HUES6 (cell line): ENCODE results near the gene TAF8.

Source experiments
- H3K27ac ChIP-seq: 2 replicates; pipeline ENCODE4 v1.7.0; 2013; ENCODE audit warnings: low read depth, mild to moderate bottlenecking, low read length, inconsistent platforms
- H3K27me3 ChIP-seq: 2 replicates; pipeline ENCODE4 v1.6.1; 2013; ENCODE audit warnings: low read length; ENCODE audit not compliant: control insufficient read depth, insufficient read depth
- H3K36me3 ChIP-seq: 2 replicates; pipeline ENCODE4 v1.6.1; 2013; ENCODE audit warnings: low read length; ENCODE audit not compliant: control insufficient read depth, insufficient read depth
- H3K4me1 ChIP-seq: 2 replicates; pipeline ENCODE4 v1.6.1; 2013; ENCODE audit warnings: low read length; ENCODE audit not compliant: control insufficient read depth, insufficient read depth
- H3K4me3 ChIP-seq: 2 replicates; pipeline ENCODE4 v1.5.1; 2013; ENCODE audit warnings: low read depth, low read length
- H3K9ac ChIP-seq: one replicate; pipeline ENCODE4 v1.6.1; 2013; ENCODE audit warnings: mild to moderate bottlenecking, low read length
- H3K9me3 ChIP-seq: 2 replicates; pipeline ENCODE4 v1.6.1; 2013; ENCODE audit warnings: low read depth, low read length; ENCODE audit not compliant: control insufficient read depth, insufficient read depth

TAF8 gene

DNA sequence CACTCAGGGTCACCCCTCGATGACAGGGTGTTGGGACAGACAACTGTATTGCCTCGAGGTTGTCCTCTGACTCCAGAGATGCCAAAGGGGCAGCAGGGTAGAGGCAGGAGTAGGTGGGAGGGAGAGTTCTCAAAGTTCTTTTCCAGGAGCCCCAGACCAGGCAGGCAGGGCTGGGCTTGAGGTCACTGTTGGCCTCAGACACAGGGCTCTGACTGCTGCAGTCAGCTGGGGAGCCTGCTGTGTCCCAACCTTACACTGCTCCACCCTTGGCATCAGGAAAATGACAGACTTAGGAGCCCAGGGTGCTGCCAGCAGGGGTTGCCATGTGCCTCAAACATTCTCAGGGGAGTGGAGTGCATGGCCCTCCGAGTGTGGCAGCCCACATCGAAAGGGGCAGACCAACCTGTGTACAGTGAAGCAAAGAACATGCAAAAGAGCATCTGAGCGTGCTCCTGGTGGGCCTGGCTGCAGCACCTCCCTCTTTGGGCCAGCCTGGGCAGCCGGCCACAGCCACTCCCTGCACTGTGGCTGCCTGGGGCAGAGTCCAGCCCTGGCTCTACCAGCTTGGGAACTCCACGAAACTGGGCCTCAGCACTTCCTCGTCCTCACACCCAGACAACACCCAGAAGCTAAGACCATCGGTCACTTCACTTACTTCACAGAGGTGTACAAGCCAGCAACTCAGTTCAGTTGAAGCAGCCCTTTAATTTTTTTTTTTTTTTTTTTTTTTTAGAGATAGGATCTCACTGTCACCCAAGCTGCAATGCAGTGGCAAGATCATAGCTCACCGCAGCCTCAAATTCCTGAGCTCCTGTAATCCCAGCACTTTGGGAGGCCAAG, 68.1 kb downstream of the TAF8 start:
- Histone ChIP-seq H3K9ac (no peak overlapping the region), H3K4me1 (no peaks in the 10 kb centered on the region), H3K4me3 (no peak overlapping the region), H3K36me3 (peaks cover 12% of the 10 kb centered on the region; the same call in 1 of the 2 replicates), H3K9me3 (no peaks in the 10 kb centered on the region), H3K27ac (no peak overlapping the region), H3K27me3 (no peaks in the 10 kb centered on the region)

DNA sequence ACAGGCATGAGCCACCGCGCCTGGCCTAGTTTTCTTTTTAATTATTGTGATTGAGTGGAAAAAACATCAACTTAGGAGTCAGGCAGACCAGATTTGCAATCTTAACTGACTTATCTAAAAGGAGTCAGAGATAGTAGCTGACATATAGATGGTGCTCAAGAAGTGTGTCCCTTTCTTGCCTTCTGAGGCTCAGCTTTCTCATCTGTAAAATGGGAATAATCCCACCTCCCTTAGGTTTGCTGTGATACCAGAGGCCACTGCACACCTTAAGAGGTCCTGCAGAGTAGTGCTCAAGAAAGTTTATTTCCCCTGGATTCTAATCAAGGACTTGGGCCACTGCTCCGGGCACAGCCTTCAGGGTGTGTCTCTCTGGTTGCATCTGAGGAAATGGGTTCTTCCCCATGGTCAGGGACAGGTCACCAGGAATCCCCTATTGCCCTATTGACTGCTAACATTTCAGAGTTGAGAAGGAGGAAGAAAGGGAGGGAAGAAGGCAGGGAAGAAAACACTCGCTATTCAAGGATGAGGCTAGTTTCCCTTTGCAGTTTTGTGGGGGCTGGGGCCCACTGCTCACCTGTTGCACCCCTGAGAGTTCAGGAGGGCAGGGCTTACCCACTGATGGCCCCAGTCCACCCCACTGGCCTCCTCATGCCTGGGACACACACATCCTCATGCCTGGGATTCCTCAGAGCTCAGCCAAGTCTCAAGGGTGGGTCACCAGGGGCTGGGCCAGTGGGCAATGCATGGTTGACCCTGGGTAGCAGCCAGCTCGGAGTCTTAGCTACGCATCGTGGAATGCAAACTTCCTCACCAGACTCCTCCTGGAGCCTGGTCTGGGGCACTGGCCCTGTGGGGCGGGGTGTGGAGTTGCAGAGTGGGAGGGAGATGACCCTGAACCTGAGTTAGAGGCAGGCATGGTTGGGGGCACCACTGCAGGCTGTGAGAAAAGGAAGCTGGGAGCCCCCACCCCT, 70.9 kb downstream of the TAF8 start:
- H3K9me3 ChIP-seq = no peaks in the 10 kb centered on the region
- peaks cover 29% of the 10 kb centered on the region for H3K36me3 ChIP-seq
- no peaks in the 10 kb centered on the region for H3K4me1 ChIP-seq
- H3K9ac ChIP-seq = no peak overlapping the region
- H3K27ac ChIP-seq = no peak overlapping the region
- H3K27me3 ChIP-seq = no peaks in the 10 kb centered on the region
- no peak overlapping the region for H3K4me3 ChIP-seq

DNA sequence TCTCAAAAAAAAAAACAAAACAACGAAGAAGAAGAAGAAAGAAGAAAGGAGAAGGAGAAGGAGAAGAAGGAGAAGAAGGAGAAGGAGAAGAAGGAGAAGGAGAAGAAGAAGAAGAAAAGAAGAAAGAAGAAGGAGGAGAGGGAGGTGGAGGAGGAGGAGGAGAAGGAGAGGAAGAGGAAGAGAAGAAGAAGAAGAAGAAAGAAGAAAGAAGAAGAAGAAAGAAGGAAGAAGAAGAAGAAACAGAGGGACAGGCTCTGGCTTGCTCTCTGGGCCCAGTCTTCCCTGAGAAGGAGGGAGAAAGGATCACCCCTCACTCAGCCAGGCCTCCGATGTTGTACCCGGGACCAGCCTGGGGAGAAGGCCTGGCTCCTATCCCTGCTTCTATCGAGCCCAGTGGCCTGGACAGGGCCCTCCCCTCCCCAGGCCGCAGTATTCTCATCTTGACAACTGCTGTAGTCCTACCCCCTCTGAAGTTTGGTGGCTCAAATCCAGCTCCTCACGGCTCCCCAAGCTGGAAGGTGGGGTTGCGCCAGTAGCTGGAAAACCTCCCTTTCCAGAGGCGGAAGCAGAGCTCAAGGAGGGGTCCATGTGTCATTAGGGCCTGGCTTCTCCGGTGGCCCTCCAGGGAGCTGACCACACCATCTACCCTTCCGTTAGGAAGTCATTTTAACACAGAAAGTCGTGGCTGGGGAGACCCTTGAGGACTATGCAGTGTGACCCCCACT, 73.2 kb downstream of the TAF8 start:
- H3K27ac ChIP-seq = no peak overlapping the region
- no peaks in the 10 kb centered on the region for H3K4me1 ChIP-seq
- no peak overlapping the region for H3K4me3 ChIP-seq
- H3K9me3 ChIP-seq = no peaks in the 10 kb centered on the region
- no peaks in the 10 kb centered on the region for H3K27me3 ChIP-seq
- H3K9ac ChIP-seq = no peak overlapping the region
- H3K36me3 ChIP-seq = peaks cover 50% of the 10 kb centered on the region

DNA sequence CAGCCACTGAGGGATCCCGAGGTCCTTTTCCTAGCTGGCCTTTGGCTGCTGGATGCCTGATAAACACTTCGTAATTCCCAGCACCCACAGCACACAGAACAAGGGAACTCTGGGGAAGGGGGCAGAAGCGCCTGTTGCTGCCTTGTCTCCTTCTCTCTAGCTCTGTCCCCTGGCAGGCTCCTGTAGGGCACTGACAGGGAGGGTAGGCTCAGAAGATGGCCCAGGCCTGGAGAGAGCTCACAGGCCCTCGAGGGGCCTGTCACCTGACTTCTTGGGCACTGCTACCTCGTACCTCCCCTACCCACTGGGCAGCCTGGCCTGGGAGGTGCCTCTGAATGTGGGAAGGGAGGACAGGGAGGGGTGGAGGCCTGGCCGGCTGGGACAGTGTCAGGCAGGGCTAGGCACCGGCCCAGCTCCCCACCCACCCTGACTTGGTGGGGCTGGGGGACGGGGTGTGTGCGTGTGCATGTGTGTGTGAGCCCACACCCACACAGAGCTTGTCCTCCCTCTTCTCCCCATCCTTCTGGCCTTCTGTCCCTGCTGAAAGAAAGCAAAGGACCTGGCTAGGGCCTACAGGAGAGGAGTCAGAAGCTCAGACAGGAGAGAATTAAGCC, 74.0 kb downstream of the TAF8 start:
- H3K4me1 ChIP-seq = no peaks in the 10 kb centered on the region
- no peaks in the 10 kb centered on the region for H3K27me3 ChIP-seq
- H3K9me3 ChIP-seq = no peaks in the 10 kb centered on the region
- peaks cover 57% of the 10 kb centered on the region for H3K36me3 ChIP-seq
- H3K4me3 ChIP-seq = no peak overlapping the region
- H3K9ac ChIP-seq = no peak overlapping the region
- H3K27ac ChIP-seq = no peak overlapping the region

DNA sequence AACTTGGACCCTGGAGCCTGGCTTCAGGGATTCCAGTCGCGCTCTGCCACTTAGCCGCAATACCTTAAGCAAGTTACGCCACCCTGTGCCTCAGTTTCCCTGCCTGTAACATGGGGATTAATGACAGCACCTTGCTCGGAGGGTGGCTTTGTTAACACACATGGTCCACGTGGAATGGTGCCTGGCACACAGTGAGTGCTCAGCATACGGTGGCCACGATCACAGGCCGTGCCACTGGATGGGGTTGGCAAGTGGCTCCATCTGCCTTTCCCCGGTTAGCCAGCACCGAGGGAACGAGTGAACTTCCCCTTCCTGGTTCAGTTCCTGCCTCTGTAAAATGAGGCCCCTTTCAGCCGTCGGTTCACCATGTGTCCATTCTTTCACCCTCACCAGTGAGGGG, 74.9 kb downstream of the TAF8 start:
- H3K4me3 ChIP-seq = no peak overlapping the region
- H3K36me3 ChIP-seq = peaks cover 65% of the 10 kb centered on the region
- H3K4me1 ChIP-seq = peaks cover 2% of the 10 kb centered on the region; the same call in 1 of the 2 replicates
- H3K9ac ChIP-seq = no peak overlapping the region
- no peaks in the 10 kb centered on the region for H3K27me3 ChIP-seq
- no peak overlapping the region for H3K27ac ChIP-seq
- no peaks in the 10 kb centered on the region for H3K9me3 ChIP-seq

DNA sequence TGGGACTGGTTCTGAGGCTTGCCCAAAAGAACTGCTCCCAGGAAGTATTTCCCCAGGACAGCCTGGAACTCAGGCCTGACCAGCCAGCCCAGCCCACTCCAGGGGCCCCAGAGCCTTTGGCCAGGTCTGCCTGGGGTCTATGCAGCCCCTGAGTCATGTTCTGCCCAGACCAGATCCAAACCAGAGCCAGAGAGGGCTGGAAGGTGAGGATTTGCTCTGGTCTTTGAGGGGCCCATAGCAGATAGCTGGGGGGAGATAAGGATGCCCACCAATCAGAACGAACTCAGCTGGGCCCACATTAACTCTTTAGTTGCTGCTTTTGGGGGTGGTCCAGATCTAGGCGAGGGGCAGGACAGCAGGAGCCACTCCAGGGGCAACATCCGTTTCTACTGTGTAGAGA, 75.3 kb downstream of the TAF8 start:
- Histone ChIP-seq H3K9ac (no peak overlapping the region), H3K27me3 (no peaks in the 10 kb centered on the region), H3K36me3 (peaks cover 66% of the 10 kb centered on the region), H3K4me1 (peaks cover 3% of the 10 kb centered on the region; the same call in 1 of the 2 replicates), H3K9me3 (no peaks in the 10 kb centered on the region), H3K4me3 (no peak overlapping the region), H3K27ac (no peak overlapping the region)

DNA sequence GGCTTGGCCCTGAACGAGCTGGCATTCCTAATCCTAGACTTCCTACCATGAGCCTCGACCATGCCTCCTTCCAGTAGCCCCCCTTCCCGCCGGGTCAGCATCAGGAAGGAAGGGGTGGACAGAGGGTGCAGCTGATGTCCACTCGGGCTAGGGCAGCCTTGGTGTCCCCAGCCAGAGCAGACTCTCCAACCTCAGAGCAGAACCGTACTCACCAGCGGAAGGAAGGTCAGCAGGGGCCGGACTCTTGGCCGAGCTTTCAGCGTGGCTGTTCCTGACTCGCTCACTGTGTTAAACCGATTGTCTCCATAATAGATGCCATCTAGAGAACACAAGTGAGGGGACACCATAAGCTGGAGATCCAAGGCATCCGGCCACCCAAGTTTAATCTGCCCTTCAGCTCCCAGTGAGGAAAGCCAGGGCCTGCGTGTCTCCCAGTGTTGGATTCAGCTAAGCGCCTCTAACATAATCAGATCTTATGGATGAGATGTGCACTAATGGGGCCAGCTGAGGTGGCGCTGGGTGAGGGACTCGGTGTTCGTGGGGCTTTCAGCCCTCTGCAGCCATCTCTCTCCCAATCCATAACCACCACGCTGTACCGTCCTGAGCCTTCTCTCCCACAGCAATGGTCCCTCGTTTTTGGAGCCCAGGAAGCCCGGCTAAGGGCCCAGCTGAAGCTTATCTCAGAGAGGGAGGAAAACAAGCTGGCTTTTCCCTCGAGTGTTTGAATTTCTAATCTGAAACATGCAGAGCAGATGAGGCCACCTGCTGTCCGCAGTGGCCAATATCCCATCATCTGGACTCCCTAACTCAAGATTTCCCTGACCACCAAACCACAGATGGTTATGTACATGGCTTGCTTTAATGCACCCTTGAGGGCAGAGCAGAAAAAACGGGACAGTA, 78.4 kb downstream of the TAF8 start:
- H3K9me3 ChIP-seq = no peaks in the 10 kb centered on the region
- H3K4me3 ChIP-seq = no peak overlapping the region
- H3K9ac ChIP-seq = no peak overlapping the region
- no peak overlapping the region for H3K27ac ChIP-seq
- H3K36me3 ChIP-seq = peaks cover 66% of the 10 kb centered on the region
- peaks cover 8% of the 10 kb centered on the region; the same call in 1 of the 2 replicates for H3K4me1 ChIP-seq
- H3K27me3 ChIP-seq = no peaks in the 10 kb centered on the region

DNA sequence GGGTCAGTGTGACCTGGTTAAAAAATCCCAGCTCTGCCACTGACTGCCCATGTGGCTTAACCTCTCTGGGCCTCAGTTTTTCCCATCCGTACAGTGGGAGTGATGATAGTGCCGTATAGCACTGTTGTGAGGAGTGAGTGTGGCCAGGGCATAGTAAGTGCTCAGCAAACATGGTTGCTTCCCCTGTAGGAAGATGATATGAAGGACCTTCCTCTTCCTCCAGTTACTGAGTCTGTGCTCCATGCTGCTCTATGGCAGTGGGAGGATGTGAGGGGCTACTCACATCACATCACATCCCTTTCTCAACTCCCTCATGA, 79.0 kb downstream of the TAF8 start:
- H3K36me3 ChIP-seq = peaks cover 70% of the 10 kb centered on the region
- H3K4me3 ChIP-seq = no peak overlapping the region
- H3K9me3 ChIP-seq = no peaks in the 10 kb centered on the region
- H3K27me3 ChIP-seq = no peaks in the 10 kb centered on the region
- peaks cover 13% of the 10 kb centered on the region; the same call in 1 of the 2 replicates for H3K4me1 ChIP-seq
- no peak overlapping the region for H3K27ac ChIP-seq
- H3K9ac ChIP-seq = no peak overlapping the region

DNA sequence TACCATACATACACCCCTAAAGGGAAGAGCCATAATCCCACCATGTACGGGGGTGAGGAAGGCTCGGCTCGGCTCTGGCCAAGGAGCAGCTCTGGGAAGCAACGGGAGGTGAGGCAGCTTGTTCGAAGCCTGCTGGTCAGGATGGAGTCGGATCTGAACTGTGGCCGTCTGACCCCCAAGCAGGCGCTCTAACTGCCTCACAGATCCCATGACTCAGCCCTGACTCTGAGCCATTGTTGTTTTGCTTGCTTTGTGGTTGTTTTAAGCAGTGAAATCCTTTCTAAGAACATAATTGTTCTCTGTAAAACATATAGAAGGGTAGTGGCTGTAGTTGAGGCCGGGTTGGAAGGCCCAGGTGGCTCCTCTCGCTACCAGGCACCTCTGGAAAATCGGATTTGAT, 81.2 kb downstream of the TAF8 start:
- H3K4me1 ChIP-seq = peaks cover 27% of the 10 kb centered on the region
- H3K36me3 ChIP-seq = peaks cover 58% of the 10 kb centered on the region
- H3K27me3 ChIP-seq = no peaks in the 10 kb centered on the region
- no peaks in the 10 kb centered on the region for H3K9me3 ChIP-seq
- H3K4me3 ChIP-seq = no peak overlapping the region
- H3K27ac ChIP-seq = no peak overlapping the region
- no peak overlapping the region for H3K9ac ChIP-seq

DNA sequence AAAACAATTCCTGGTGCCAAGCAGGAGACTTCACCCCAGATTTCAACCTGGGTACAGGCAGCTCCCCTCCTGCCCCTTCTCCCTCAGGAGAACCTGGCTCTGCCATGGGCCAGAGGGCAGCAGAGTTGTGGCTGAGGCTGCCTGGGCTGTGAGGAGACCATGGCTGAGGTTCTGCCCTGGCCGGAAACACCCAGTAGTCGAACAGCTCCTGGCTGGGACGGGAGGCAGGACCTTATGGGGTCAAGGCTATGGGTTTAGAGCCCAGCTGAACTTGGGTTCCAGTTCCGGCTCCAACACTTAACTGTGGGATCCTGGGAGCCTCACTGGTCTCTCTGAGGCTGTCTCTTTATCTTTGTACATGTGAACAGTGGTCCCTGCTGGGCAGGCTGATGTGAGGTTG, 83.6 kb downstream of the TAF8 start:
- Histone ChIP-seq H3K36me3 (peaks cover 37% of the 10 kb centered on the region), H3K4me1 (peaks cover 48% of the 10 kb centered on the region), H3K27me3 (no peaks in the 10 kb centered on the region)

More for the DNA sequence above, 83.6 kb downstream of the TAF8 start:
- H3K4me3 ChIP-seq = no peak overlapping the region
- no peak overlapping the region for H3K27ac ChIP-seq
- H3K9ac ChIP-seq = no peak overlapping the region
- no peaks in the 10 kb centered on the region for H3K9me3 ChIP-seq
